K562 (cell line): ENCODE data around the gene NHLH1. TPM values are rescaled to one million over a fixed set of nuclear protein-coding genes. Genes with fewer than 3 reads are reported as not detected.

ENCODE experiments used
- ASH1L ChIP-seq: fragments of 450-650 bp; IDR thresholded peaks from 2 replicates; pipeline ENCODE4 v1.6.1; 2018; ENCODE audit warnings: borderline replicate concordance, mild to moderate bottlenecking, low read depth; ENCODE audit not compliant: partially characterized antibody
- CXXC5 ChIP-seq: fragments of 250-450 bp; sonication (Bioruptor Pico); IDR thresholded peaks from 2 replicates; pipeline ENCODE4 v1.8.0; 2022; ENCODE audit warnings: inconsistent platforms, mild to moderate bottlenecking, moderate library complexity
- FOS ChIP-seq: IDR thresholded peaks from 3 replicates; pipeline ENCODE4 v1.6.1; 2011; ENCODE audit not compliant: insufficient read length; ENCODE audit errors: extremely low read depth
- GABPB2 ChIP-seq: fragments of 250-450 bp; sonication (Bioruptor Pico); conservative IDR thresholded peaks from 2 replicates; pipeline ENCODE4 v1.5.1; 2021; ENCODE audit warnings: mild to moderate bottlenecking
- HDAC8 ChIP-seq: fragments of 450-650 bp; IDR thresholded peaks from 2 replicates; pipeline ENCODE4 v1.6.1; 2016; ENCODE audit warnings: mild to moderate bottlenecking, missing genetic modification characterization, moderate library complexity, missing compliant biosample characterization
- HIVEP1 ChIP-seq: fragments of 250-450 bp; sonication (Bioruptor Pico); IDR thresholded peaks from 2 replicates; pipeline ENCODE4 v1.4.0; 2020; ENCODE audit warnings: mild to moderate bottlenecking
- MECOM ChIP-seq: fragments of 250-450 bp; sonication (Bioruptor Pico); IDR thresholded peaks from 2 replicates; pipeline ENCODE4 v1.8.0; 2022; ENCODE audit warnings: inconsistent platforms
- NFATC3 ChIP-seq: fragments of 450-650 bp; IDR thresholded peaks from 2 replicates; pipeline ENCODE4 v1.6.1; 2017; ENCODE audit warnings: mild to moderate bottlenecking
- NR2C1 ChIP-seq, 2 experiments: fragments of 450-650 bp; IDR thresholded peaks; 2 replicates each; pipeline ENCODE4 v1.6.1; 2017; ENCODE audit warnings: mild to moderate bottlenecking in 2 of 2, antibody characterized with exemption in 1 of 2, inconsistent platforms in 1 of 2, missing compliant biosample characterization in 1 of 2, missing genetic modification characterization in 1 of 2
- PTTG1 ChIP-seq: fragments of 450-650 bp; IDR thresholded peaks from 2 replicates; pipeline ENCODE4 v1.6.1; 2016; ENCODE audit warnings: low read depth, mild to moderate bottlenecking, missing genetic modification characterization, missing compliant biosample characterization
- THAP7 ChIP-seq: fragments of 250-450 bp; sonication (Bioruptor Pico); IDR thresholded peaks from 2 replicates; pipeline ENCODE4 v1.5.0; 2021
- ZBTB1 ChIP-seq: sonication (generic); formaldehyde crosslinking; IDR thresholded peaks from 2 replicates; pipeline ENCODE4 v1.8.1; 2023; ENCODE audit warnings: missing genetic modification reagents, low read depth, mild to moderate bottlenecking, borderline replicate concordance
- ZNF740 ChIP-seq, 3 experiments: fragments of 200-800 bp in 1 of 3; sonication (Bioruptor generic) in 1 of 3; sonication (generic) in 1 of 3; formaldehyde crosslinking in 1 of 3; IDR thresholded peaks; 2 replicates each; pipeline versions ENCODE4 v1.6.1 to v1.8.0; 2016 to 2022; ENCODE audit warnings: mild to moderate bottlenecking in 2 of 3, missing compliant biosample characterization in 2 of 3, missing genetic modification characterization in 2 of 3, missing genetic modification reagents in 1 of 3
- polyA plus RNA-seq, 8 experiments: library from polyadenylated mRNA; depleted of rRNA in 4 of 8; stranded (reverse) in 5 of 8; unstranded in 3 of 8; fragments of >200 nt; fragmentation: Nextera tagmentation in 2 of 8; fragmentation: Illumina TruSeq in 1 of 8; extraction: Ambion mirVana in 2 of 8; extraction: Trizol in 1 of 8; gene quantifications; 2 replicates each; pipeline versions ENCODE4 v1.2.1 to v1.2.3, GENCODE V29; 2011 to 2014; ENCODE audit warnings: inconsistent platforms in 1 of 8, missing spikeins in 1 of 8
- total RNA-seq, 7 experiments: library from RNA; depleted of rRNA in 6 of 7; stranded (reverse); fragments of >200 nt in 6 of 7; fragmentation: Illumina TruSeq in 2 of 7; extraction: Trizol in 2 of 7; gene quantifications; 2 replicates each; pipeline versions ENCODE4 v1.2.1 to v1.2.3, GENCODE V29; 2011 to 2021; ENCODE audit warnings: low replicate concordance in 1 of 7

NHLH1 gene
- total and polyA plus RNA-seq, 9 of the 15 experiments (the other 6 are each of a cell fraction or from before 2014, with no cell fraction given) = 0.09 to 1.3 (median 0.35) TPM; not detected in 1

GRCh38 chr1:160363010-160363409 lies 3.9 kb upstream of the NHLH1 start (continued):
- no peak for TF ChIP-seq NFATC3
- TF ChIP-seq FOS = no peak
- TF ChIP-seq ASH1L = no peak
- TF ChIP-seq PTTG1 (tag) = peak; percentile 5; the same call in 1 of the 2 replicates
- TF ChIP-seq NR2C1 (IDR thresholded peaks at IDR 0.05) = no peak
- TF ChIP-seq NR2C1 (tag; IDR thresholded peaks at IDR 0.05) = peak; percentile 53; the same call in 1 of the 2 replicates
- 0 out of 2 replicates have a peak, but pooled peaks have one; percentile 20 for TF ChIP-seq MECOM (CRISPR knock-in tag)
- 0 out of 2 replicates have a peak, but pooled peaks have one; percentile 29 for TF ChIP-seq GABPB2 (CRISPR knock-in tag)
- TF ChIP-seq ZBTB1 (CRISPR knock-in tag) = no peak
- peak; percentile 36 for TF ChIP-seq CXXC5 (CRISPR knock-in tag)
- peak; percentile 68 for TF ChIP-seq HDAC8
- no peak for TF ChIP-seq ZNF740 (CRISPR knock-in tag; IDR thresholded peaks at IDR 0.05)
- peak in 1 of 2 experiments; percentile 44; a peak in 1 of 4 replicates for TF ChIP-seq ZNF740 (tag; IDR thresholded peaks at IDR 0.05)
- TF ChIP-seq THAP7 (CRISPR knock-in tag) = peak; percentile 54; the same call in 1 of the 2 replicates
- 0 out of 2 replicates have a peak, but pooled peaks have one; percentile 33 for TF ChIP-seq HIVEP1 (CRISPR knock-in tag)
- TF ChIP-seq, all 486 proteins: peak for 19
